Left kidney (tissue), 2 donors: ENCODE measurements around the gene GLRX. TPM values are rescaled to one million over a fixed set of nuclear protein-coding genes. Genes with fewer than 3 reads are reported as not detected.
"Not testable (repeated sequence)": the region's sequence is repeated elsewhere in the genome, so short reads cannot be mapped to it uniquely, and the experiment has no call there.

Source experiments
- DNase-seq: peaks from one replicate; pipeline ENCODE4 v3.0.0-alpha.2; 2013
- polyA plus RNA-seq: library from polyadenylated mRNA; unstranded; fragments of 120-200 nt; gene quantifications from one replicate; pipeline ENCODE4 v1.2.1, GENCODE V29; 2013; ENCODE audit not compliant: insufficient read length

Gene GLRX
- polyA plus RNA-seq, 1 donor: 59.1 TPM

GRCh38 chr5:95835682-95836385 lies 13.3 kb upstream of the GLRX start:
- DNase-seq: no peak

- no peak for DNase-seq
These were observed 10.1 kb upstream of the GLRX start for GRCh38 chr5:95832664-95833063.

GRCh38 chr5:95830226-95830625 lies 7.7 kb upstream of the GLRX start:
- no peak for DNase-seq

GRCh38 chr5:95827892-95828246 lies 5.3 kb upstream of the GLRX start:
- no peak for DNase-seq

- DNase-seq: no peak
These were observed 4.7 kb upstream of the GLRX start for GRCh38 chr5:95826949-95827891.

GRCh38 chr5:95825495-95825894 lies 3.0 kb upstream of the GLRX start:
- no peak for DNase-seq

GRCh38 chr5:95824747-95825146 lies 2.2 kb upstream of the GLRX start:
- DNase-seq: no peak

GRCh38 chr5:95823738-95824609 lies 1.4 kb upstream of the GLRX start:
- peak; percentile 49 for DNase-seq

GRCh38 chr5:95823218-95823737 lies 752 bp upstream of the GLRX start:
- no peak for DNase-seq

GRCh38 chr5:95822043-95822541 lies 434 bp downstream of the GLRX start:
- peak; percentile 68 for DNase-seq

- no peak for DNase-seq
These were observed 1.2 kb downstream of the GLRX start for GRCh38 chr5:95821110-95822021.

- DNase-seq: no peak
These were observed 4.1 kb downstream of the GLRX start for GRCh38 chr5:95818181-95819147.

- no peak for DNase-seq
These were observed 5.1 kb downstream of the GLRX start for GRCh38 chr5:95817430-95817829.

GRCh38 chr5:95816776-95817175 lies 5.8 kb downstream of the GLRX start:
- no peak for DNase-seq

- no peak for DNase-seq
These were observed 6.2 kb downstream of the GLRX start for GRCh38 chr5:95816341-95816740.

- DNase-seq: no peak
These were observed 7.3 kb downstream of the GLRX start for GRCh38 chr5:95815155-95815729.

GRCh38 chr5:95813035-95813434 lies 9.5 kb downstream of the GLRX start:
- DNase-seq: not testable (repeated sequence)

GRCh38 chr5:95812074-95812471 lies 10.5 kb downstream of the GLRX start:
- no peak for DNase-seq

- not testable (repeated sequence) for DNase-seq
These were observed 11.0 kb downstream of the GLRX start for GRCh38 chr5:95811461-95812073.
